ENCODE measurements around the gene JARID2.

The JARID2 gene

GRCh38 chr6:15396808-15397207, 150.9 kb downstream of the JARID2 start:
- in situ Hi-C loops (cut with HindIII; ENCODE audit: low pct_unique_long_range_greater_than_20kb, low sequenced_read_pairs): no loop called here
- no peak for DNase-seq (ENCODE audit: low read depth in 1 of 2, low spot score in 1 of 2)
- no peak for TF ChIP-seq JUND (IDR thresholded peaks at IDR 0.05; ENCODE audit: low read depth)

GRCh38 chr6:15398633-15399275, 152.9 kb downstream of the JARID2 start:
- DNase-seq (ENCODE audit: low read depth in 1 of 2, low spot score in 1 of 2): no peak
- in situ Hi-C loops (cut with HindIII; ENCODE audit: low pct_unique_long_range_greater_than_20kb, low sequenced_read_pairs): no loop called here

GRCh38 chr6:15399641-15400470, 154.0 kb downstream of the JARID2 start:
- no peak for TF ChIP-seq JUND (IDR thresholded peaks at IDR 0.05; ENCODE audit: low read depth)
- in situ Hi-C loops (cut with HindIII; ENCODE audit: low pct_unique_long_range_greater_than_20kb, low sequenced_read_pairs): no loop called here
- DNase-seq (ENCODE audit: low read depth in 1 of 2, low spot score in 1 of 2): peak in 1 of 2 experiments; percentile 25

More at GRCh38 chr6:15398633-15399275, 152.9 kb downstream of the JARID2 start:
- TF ChIP-seq JUND (IDR thresholded peaks at IDR 0.05; ENCODE audit: low read depth): no peak

DNA sequence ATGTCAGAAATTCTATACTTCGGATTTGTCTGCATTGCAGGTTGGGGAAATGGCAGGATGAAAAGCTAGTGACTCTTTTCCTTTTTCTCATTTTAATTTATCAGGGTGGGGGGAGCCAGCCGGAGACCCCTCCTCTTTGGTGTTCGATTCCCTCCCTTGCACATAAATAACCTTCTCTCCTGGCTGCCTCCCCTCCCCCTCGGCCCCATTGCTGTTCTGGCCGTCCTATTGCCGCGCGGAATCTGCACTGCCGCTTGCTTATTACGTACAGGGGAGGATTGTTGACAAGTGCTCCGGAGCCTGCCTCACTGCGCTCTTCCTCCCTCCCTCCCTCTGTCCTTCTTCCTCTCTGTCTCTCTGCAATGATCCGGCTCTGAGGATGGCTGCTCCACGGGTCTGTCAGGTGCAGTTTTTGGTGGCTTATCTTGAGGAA, 154.7 kb downstream of the JARID2 start:
- in situ Hi-C loops (cut with HindIII; ENCODE audit: low pct_unique_long_range_greater_than_20kb, low sequenced_read_pairs): no loop called here
- TF ChIP-seq JUND (IDR thresholded peaks at IDR 0.05; ENCODE audit: low read depth): no peak
- DNase-seq (ENCODE audit: low read depth in 1 of 2, low spot score in 1 of 2): peak; percentile 55 to 75

- in situ Hi-C loops (cut with HindIII; ENCODE audit: low pct_unique_long_range_greater_than_20kb, low sequenced_read_pairs): no loop called here
- DNase-seq (ENCODE audit: low read depth in 1 of 2, low spot score in 1 of 2): no peak
- TF ChIP-seq JUND (IDR thresholded peaks at IDR 0.05; ENCODE audit: low read depth): no peak
These were observed 155.3 kb downstream of the JARID2 start for GRCh38 chr6:15401120-15401519.

GRCh38 chr6:15401769-15402250, 155.9 kb downstream of the JARID2 start:
- DNase-seq (ENCODE audit: low read depth in 1 of 2, low spot score in 1 of 2): no peak
- TF ChIP-seq JUND (IDR thresholded peaks at IDR 0.05; ENCODE audit: low read depth): no peak
- in situ Hi-C loops (cut with HindIII; ENCODE audit: low pct_unique_long_range_greater_than_20kb, low sequenced_read_pairs): no loop called here

GRCh38 chr6:15402406-15403045, 156.7 kb downstream of the JARID2 start:
- in situ Hi-C loops (cut with HindIII; ENCODE audit: low pct_unique_long_range_greater_than_20kb, low sequenced_read_pairs): no loop called here
- no peak for DNase-seq (ENCODE audit: low read depth in 1 of 2, low spot score in 1 of 2)
- TF ChIP-seq JUND (IDR thresholded peaks at IDR 0.05; ENCODE audit: low read depth): no peak

DNA sequence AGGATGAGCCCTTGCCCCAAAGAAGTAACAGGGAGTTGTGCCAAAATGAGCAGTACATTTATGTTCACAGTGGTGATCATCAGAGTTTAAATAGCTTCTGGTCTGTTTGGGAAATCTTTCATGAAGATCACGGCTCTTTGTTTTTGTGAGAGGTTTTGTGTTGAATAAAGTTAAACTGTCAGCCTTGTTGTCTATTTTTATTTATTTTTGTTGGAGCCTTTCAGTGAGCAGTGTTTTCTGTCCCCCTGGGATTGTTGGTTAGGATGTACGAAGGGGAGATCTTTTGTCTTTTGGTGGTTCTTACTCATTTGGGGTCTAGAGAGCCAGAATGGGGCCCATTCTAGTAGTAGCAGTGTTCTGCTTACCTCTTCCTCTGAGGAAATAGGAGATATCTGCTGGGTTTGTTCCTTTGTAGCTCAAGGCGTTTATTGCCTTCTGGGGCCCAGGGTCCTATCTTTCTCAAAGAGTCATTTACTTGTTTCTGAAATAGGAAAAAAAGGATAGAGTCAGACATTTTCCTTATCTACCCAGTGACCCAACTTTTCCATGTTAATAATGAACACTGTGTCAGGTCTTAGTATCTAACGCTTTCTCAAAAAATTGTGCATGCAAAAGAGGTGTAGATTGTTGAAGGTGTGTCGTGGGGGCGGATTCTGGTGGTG, 157.4 kb downstream of the JARID2 start:
- in situ Hi-C loops (cut with HindIII; ENCODE audit: low pct_unique_long_range_greater_than_20kb, low sequenced_read_pairs): no loop called here
- DNase-seq (ENCODE audit: low read depth in 1 of 2, low spot score in 1 of 2): no peak

DNA sequence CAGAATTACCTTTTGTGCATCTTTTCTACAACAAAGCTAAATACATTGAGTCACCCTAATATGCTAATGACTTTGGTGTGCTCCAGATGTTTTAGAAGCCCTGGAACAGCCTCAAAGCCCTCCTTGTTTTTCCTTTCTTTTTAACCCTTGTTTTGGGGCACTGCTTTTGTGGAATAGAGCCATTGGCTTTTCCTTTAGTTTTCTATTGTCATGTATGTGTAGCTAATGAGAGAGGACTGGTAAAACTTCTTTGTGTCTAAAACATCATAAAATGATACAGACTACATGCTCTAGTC, 158.8 kb downstream of the JARID2 start:
- no peak for DNase-seq (ENCODE audit: low read depth in 1 of 2, low spot score in 1 of 2)
- in situ Hi-C loops (cut with HindIII; ENCODE audit: low pct_unique_long_range_greater_than_20kb, low sequenced_read_pairs): no loop called here
- TF ChIP-seq JUND (IDR thresholded peaks at IDR 0.05; ENCODE audit: low read depth): no peak

More for the DNA sequence above, 157.4 kb downstream of the JARID2 start:
- no peak for TF ChIP-seq JUND (IDR thresholded peaks at IDR 0.05; ENCODE audit: low read depth)

- in situ Hi-C loops (cut with HindIII; ENCODE audit: low pct_unique_long_range_greater_than_20kb, low sequenced_read_pairs): no loop called here
- TF ChIP-seq JUND (IDR thresholded peaks at IDR 0.05; ENCODE audit: low read depth): no peak
- DNase-seq (ENCODE audit: low read depth in 1 of 2, low spot score in 1 of 2): no peak
These were observed 159.5 kb downstream of the JARID2 start for GRCh38 chr6:15405129-15406068.

- TF ChIP-seq JUND (IDR thresholded peaks at IDR 0.05; ENCODE audit: low read depth): no peak
- in situ Hi-C loops (cut with HindIII; ENCODE audit: low pct_unique_long_range_greater_than_20kb, low sequenced_read_pairs): no loop called here
- DNase-seq (ENCODE audit: low read depth in 1 of 2, low spot score in 1 of 2): no peak
These were observed 160.6 kb downstream of the JARID2 start for GRCh38 chr6:15406452-15406851.

All from T47D (cell line).